ENCODE data around the gene SACM1L.

The SACM1L gene

GRCh38 chr3:45765266-45765851 is 76.2 kb downstream of the SACM1L start:
- FAIRE-seq = no peak
- TF ChIP-seq POLR2A (IDR thresholded peaks at IDR 0.05; ENCODE audit: low read depth, low read length) (no peak), POLR2AphosphoS5 (IDR thresholded peaks at IDR 0.05; ENCODE audit: low read depth, low read length) (no peak), TAF1 (IDR thresholded peaks at IDR 0.05; ENCODE audit: borderline replicate concordance, low read depth, low read length) (no peak)
- no peak for DNase-seq (ENCODE audit: insufficient read length)

GRCh38 chr3:45765958-45766357 is 76.8 kb downstream of the SACM1L start:
- no peak for FAIRE-seq
- no peak for DNase-seq (ENCODE audit: insufficient read length)
- no peak for TF ChIP-seq TAF1 (IDR thresholded peaks at IDR 0.05; ENCODE audit: borderline replicate concordance, low read depth, low read length)
- TF ChIP-seq POLR2AphosphoS5 (IDR thresholded peaks at IDR 0.05; ENCODE audit: low read depth, low read length) = no peak
- TF ChIP-seq POLR2A (IDR thresholded peaks at IDR 0.05; ENCODE audit: low read depth, low read length) = no peak

DNA sequence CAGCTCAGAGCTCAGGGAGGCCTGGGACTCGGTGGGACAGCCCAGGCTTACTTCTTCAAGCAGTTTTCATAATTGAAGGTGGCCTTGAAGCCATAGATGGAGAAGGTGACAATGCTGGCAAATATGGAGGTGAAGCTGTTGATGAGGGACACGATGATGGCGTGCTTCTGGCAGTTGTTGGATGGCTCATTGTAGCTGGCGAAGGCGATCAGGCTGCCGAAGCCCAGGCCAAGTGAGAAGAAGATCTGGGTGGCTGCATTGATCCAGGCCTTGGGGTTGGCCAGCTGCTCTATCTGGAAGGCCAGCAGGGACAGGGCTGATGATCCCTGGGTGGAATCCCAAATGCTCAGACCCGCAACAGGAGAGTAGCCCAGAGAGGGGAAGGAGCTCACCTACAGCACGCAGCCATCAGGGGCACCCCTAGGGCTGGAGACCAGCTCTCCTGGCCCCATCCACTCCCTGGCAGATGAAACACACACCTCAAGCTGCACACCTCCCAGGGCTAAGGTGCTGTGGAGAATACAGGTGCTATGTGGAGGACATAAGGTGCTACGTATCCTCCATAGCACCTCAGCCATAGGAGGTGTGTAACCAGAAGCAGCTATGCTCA is 82.1 kb downstream of the SACM1L start:
- no peak for FAIRE-seq

GRCh38 chr3:45771831-45772230 is 82.6 kb downstream of the SACM1L start:
- no peak for DNase-seq (ENCODE audit: insufficient read length)
- no peak for TF ChIP-seq POLR2A (IDR thresholded peaks at IDR 0.05; ENCODE audit: low read depth, low read length)
- TF ChIP-seq POLR2AphosphoS5 (IDR thresholded peaks at IDR 0.05; ENCODE audit: low read depth, low read length) = no peak
- TF ChIP-seq TAF1 (IDR thresholded peaks at IDR 0.05; ENCODE audit: borderline replicate concordance, low read depth, low read length) = no peak
- FAIRE-seq = no peak

More for the DNA sequence above, 82.1 kb downstream of the SACM1L start:
- TF ChIP-seq TAF1 (IDR thresholded peaks at IDR 0.05; ENCODE audit: borderline replicate concordance, low read depth, low read length) (no peak), POLR2A (IDR thresholded peaks at IDR 0.05; ENCODE audit: low read depth, low read length) (no peak), POLR2AphosphoS5 (IDR thresholded peaks at IDR 0.05; ENCODE audit: low read depth, low read length) (no peak)
- DNase-seq (ENCODE audit: insufficient read length) = no peak

- FAIRE-seq (no peak), DNase-seq (ENCODE audit: insufficient read length) (no peak)
- TF ChIP-seq POLR2A (IDR thresholded peaks at IDR 0.05; ENCODE audit: low read depth, low read length) = no peak
- no peak for TF ChIP-seq TAF1 (IDR thresholded peaks at IDR 0.05; ENCODE audit: borderline replicate concordance, low read depth, low read length)
- no peak for TF ChIP-seq POLR2AphosphoS5 (IDR thresholded peaks at IDR 0.05; ENCODE audit: low read depth, low read length)
Measured at GRCh38 chr3:45772341-45773035, 83.3 kb downstream of the SACM1L start.

DNA sequence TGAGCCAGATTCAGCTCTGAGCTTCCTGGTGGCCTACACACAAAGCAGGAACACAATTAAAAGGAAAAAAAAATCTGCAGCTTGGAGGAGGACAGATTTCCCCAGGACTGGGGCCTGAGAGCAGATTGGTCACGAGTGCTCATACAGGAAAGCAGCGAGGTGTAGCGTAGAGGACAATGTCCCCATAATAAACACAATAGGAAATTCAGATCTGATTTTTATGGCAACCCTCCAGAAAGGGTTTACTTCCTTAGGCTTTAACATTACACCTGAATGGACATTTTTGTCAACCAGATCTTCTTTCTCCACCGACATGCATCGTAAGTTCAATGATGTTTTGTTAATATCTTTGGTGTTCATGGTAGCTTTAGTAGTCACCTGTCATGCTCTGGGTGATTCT is 83.9 kb downstream of the SACM1L start:
- TF ChIP-seq POLR2AphosphoS5 (IDR thresholded peaks at IDR 0.05; ENCODE audit: low read depth, low read length) = no peak
- TF ChIP-seq TAF1 (IDR thresholded peaks at IDR 0.05; ENCODE audit: borderline replicate concordance, low read depth, low read length) = no peak
- TF ChIP-seq POLR2A (IDR thresholded peaks at IDR 0.05; ENCODE audit: low read depth, low read length) = no peak
- no peak for DNase-seq (ENCODE audit: insufficient read length)
- FAIRE-seq = no peak

DNA sequence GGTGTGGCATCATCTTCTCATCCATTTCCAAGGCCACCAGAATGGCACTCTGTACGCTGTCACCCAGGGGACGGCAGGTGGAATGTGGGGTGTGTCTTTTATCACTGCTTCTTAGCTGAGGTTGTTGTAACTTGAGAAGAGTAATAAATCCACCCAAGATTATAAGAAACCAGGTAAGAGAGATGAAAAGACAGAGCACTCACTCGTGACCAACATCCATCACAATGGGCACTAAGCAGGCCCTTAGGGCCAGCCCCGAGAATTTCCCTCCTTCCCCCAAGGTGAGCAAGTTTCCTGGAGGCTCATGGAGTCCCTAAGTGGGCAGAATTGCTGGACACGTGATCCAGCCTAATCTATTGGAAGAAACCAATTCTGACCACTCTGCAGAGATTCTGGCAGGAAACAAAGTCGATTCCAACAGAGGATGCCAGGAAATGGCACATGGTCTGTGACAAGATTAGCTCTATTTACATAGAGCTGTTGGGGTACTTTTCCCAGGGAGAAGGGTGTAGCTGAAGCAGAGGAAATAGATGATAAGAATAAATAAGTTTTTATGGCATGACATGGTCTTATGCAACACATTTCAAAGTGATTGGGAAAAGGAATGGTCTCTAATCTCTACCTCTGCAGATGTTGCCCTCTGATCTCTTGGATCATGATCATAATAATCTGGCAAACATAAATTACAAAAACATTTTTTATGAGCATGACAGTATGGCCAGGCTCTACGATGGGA is 84.7 kb downstream of the SACM1L start:
- TF ChIP-seq TAF1 (IDR thresholded peaks at IDR 0.05; ENCODE audit: borderline replicate concordance, low read depth, low read length) (no peak), POLR2AphosphoS5 (IDR thresholded peaks at IDR 0.05; ENCODE audit: low read depth, low read length) (no peak), POLR2A (IDR thresholded peaks at IDR 0.05; ENCODE audit: low read depth, low read length) (no peak)
- FAIRE-seq (no peak), DNase-seq (ENCODE audit: insufficient read length) (no peak)

DNA sequence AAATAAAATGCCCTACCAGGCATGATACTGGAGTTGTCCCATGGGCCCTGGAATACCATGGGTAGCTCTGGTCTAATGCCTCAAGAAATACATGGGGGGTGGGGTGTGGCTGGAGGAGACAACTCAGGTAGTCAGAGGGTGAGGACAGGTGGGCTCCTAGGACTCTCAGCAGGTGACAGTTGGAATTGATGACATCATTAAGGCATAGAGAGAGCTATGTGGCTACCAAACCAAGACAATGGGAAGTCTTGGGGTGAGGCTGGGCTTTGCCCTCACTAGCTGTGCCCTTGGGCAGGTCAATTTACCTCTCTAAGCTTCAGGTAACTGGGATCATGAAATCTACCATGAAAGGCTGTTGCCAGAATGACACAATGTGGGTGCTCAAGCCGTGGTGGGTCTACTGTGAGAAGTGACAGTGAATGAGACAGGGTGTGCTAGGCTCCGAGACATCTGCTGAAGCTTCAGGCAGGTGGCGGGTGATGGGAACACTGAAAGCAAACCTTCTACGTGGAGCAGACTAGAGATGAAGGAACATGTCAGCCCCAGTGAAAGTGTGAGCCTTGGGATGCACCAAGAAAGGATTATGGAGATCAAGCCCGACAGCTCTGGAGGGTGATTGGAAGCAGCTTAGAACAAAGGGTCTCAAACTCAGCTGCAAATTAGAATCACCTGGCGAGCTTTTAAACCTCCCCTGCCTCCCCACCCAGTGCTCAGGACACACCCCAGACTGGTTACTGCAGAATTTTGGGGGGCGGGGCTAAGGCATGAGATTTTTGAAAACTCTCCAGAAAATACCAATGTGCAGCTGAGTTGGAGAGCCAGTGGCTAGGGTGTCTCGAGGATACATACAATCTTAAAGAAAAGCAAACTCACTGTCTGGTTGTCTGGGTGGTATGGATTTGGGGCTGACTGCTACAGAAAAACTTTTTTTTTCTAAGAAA is 85.7 kb downstream of the SACM1L start:
- TF ChIP-seq POLR2AphosphoS5 (IDR thresholded peaks at IDR 0.05; ENCODE audit: low read depth, low read length) (no peak), POLR2A (IDR thresholded peaks at IDR 0.05; ENCODE audit: low read depth, low read length) (no peak), TAF1 (IDR thresholded peaks at IDR 0.05; ENCODE audit: borderline replicate concordance, low read depth, low read length) (no peak)
- DNase-seq (ENCODE audit: insufficient read length) = no peak
- no peak for FAIRE-seq

- TF ChIP-seq TAF1 (IDR thresholded peaks at IDR 0.05; ENCODE audit: borderline replicate concordance, low read depth, low read length) (no peak), POLR2AphosphoS5 (IDR thresholded peaks at IDR 0.05; ENCODE audit: low read depth, low read length) (no peak), POLR2A (IDR thresholded peaks at IDR 0.05; ENCODE audit: low read depth, low read length) (no peak)
- DNase-seq (ENCODE audit: insufficient read length) (no peak), FAIRE-seq (no peak)
Measured at GRCh38 chr3:45775571-45776300, 86.5 kb downstream of the SACM1L start.

GRCh38 chr3:45776301-45776595 is 87.1 kb downstream of the SACM1L start:
- FAIRE-seq = no peak
- TF ChIP-seq TAF1 (IDR thresholded peaks at IDR 0.05; ENCODE audit: borderline replicate concordance, low read depth, low read length) = no peak
- DNase-seq (ENCODE audit: insufficient read length) = no peak
